Tibial nerve (tissue), 3 donors: ENCODE results near the gene SDCCAG8.

Experiments used
- CTCF ChIP-seq, 5 experiments: fragments of 200-600 bp in 3 of 5; fragments of 450-650 bp in 2 of 5; sonication (generic) in 3 of 5; IDR thresholded peaks; one replicate each; pipeline ENCODE4 v1.5.1; 2016 to 2019; ENCODE audit warnings: antibody characterized with exemption in 5 of 5, mild to moderate bottlenecking in 3 of 5, moderate library complexity in 2 of 5
- POLR2A ChIP-seq, 2 donors: fragments of 450-650 bp; IDR thresholded peaks; one replicate each; pipeline ENCODE4 v1.6.1; 2017; ENCODE audit warnings: antibody characterized with exemption in 2 of 2, mild to moderate bottlenecking in 2 of 2, moderate library complexity in 2 of 2

- TF ChIP-seq POLR2A (IDR thresholded peaks at IDR 0.05), result no peak
- no peak for TF ChIP-seq CTCF (IDR thresholded peaks at IDR 0.05)
These were observed 30.7 kb downstream of the SDCCAG8 start for GRCh38 chr1:243286409-243287122.
